RWPE2 (cell line): ENCODE results near the gene MYO18B.

Experiments
- ATAC-seq: fragments of 200-7000 bp; cut with Tn5 transposase; 3 replicates; pipeline ENCODE4 v1.9.1; 2021; ENCODE audit warnings: low read depth
- DNase-seq: peaks from one replicate; pipeline ENCODE4 v3.0.0-alpha.2; 2020; ENCODE audit warnings: low spot score
- H3K27ac ChIP-seq: fragments of 450-650 bp; 2 replicates; pipeline ENCODE4 v1.5.1; 2017; ENCODE audit warnings: mild to moderate bottlenecking; ENCODE audit not compliant: poor library complexity, severe bottlenecking
- H3K27me3 ChIP-seq: fragments of 250-450 bp; sonication (Bioruptor Pico); 2 replicates; pipeline ENCODE4 v1.5.1; 2021; ENCODE audit warnings: mild to moderate bottlenecking, moderate library complexity; ENCODE audit not compliant: insufficient read depth, poor library complexity, severe bottlenecking
- H3K36me3 ChIP-seq: fragments of 250-450 bp; sonication (Bioruptor Pico); 2 replicates; pipeline ENCODE4 v1.5.1; 2020; ENCODE audit warnings: low read depth, mild to moderate bottlenecking, moderate library complexity
- H3K4me1 ChIP-seq: fragments of 250-450 bp; sonication (Bioruptor Pico); 2 replicates; pipeline ENCODE4 v1.5.1; 2021; ENCODE audit warnings: mild to moderate bottlenecking, moderate library complexity; ENCODE audit not compliant: insufficient read depth, poor library complexity, severe bottlenecking
- H3K4me3 ChIP-seq: fragments of 250-450 bp; sonication (Bioruptor Pico); 2 replicates; pipeline ENCODE4 v1.5.1; 2021; ENCODE audit warnings: mild to moderate bottlenecking, moderate library complexity; ENCODE audit not compliant: severe bottlenecking
- H3K9me3 ChIP-seq: fragments of 250-450 bp; sonication (Bioruptor Pico); 2 replicates; pipeline ENCODE4 v1.5.1; 2021; ENCODE audit warnings: mild to moderate bottlenecking, moderate library complexity; ENCODE audit not compliant: severe bottlenecking
- TF ChIP-seq, protein P1 (sequence below): fragments of 450-650 bp; IDR thresholded peaks from one replicate; pipeline ENCODE4 v1.5.1; 2017; ENCODE audit warnings: mild to moderate bottlenecking, moderate library complexity; ENCODE audit not compliant: poor library complexity, severe bottlenecking

Gene MYO18B

DNA sequence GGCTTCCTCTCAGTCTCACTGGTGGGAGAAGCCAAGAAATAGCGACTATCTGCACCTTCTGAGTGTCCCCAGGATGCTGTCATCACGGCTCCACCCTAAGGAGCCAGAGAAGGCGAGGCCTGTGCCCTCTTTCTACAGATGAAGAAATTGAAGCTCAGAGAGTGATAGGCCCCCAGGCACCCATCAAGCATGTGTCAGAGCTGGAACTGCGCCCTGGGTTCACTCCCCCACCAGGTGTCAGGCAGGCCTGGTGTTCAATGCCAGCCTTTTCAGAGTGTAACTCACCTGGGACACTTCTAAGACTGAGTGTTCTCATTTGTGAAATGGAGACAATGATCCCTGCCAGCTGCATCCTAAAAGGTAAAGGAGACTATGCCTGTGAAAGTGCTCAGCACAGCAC, 299.9 kb downstream of the MYO18B start:
- DNase-seq, result no peak
- H3K36me3 ChIP-seq, result no peaks in the 10 kb centered on the region
- H3K27me3 ChIP-seq, result peaks cover 6% of the 10 kb centered on the region
- H3K4me3 ChIP-seq, result no peak overlapping the region
- H3K27ac ChIP-seq, result no peak overlapping the region
- no peaks in the 10 kb centered on the region for H3K9me3 ChIP-seq
- H3K4me1 ChIP-seq, result no peaks in the 10 kb centered on the region
- ATAC-seq, result no peak
- TF ChIP-seq, protein P1, sequence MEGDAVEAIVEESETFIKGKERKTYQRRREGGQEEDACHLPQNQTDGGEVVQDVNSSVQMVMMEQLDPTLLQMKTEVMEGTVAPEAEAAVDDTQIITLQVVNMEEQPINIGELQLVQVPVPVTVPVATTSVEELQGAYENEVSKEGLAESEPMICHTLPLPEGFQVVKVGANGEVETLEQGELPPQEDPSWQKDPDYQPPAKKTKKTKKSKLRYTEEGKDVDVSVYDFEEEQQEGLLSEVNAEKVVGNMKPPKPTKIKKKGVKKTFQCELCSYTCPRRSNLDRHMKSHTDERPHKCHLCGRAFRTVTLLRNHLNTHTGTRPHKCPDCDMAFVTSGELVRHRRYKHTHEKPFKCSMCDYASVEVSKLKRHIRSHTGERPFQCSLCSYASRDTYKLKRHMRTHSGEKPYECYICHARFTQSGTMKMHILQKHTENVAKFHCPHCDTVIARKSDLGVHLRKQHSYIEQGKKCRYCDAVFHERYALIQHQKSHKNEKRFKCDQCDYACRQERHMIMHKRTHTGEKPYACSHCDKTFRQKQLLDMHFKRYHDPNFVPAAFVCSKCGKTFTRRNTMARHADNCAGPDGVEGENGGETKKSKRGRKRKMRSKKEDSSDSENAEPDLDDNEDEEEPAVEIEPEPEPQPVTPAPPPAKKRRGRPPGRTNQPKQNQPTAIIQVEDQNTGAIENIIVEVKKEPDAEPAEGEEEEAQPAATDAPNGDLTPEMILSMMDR, result no peak

DNA sequence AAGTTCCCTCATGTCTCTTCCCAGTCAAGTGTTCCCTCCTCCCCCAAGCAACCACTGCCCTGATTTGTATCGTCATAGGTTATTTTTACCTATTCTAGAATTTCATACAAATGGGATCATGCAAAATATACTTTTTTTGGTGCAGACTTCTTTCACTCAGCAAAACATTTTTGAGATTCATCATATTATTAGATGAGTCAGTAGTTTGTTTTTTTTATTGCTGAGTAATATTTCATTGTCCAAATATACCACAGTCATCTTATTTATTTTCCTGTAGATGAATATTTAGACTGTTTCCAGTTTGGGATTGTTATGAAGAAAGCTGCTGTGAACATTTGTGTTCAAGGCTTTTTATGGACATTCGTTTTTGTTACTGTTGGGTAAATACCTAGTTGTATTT, 301.0 kb downstream of the MYO18B start:
- Histone ChIP-seq H3K27ac (no peak overlapping the region), H3K9me3 (no peaks in the 10 kb centered on the region), H3K27me3 (peaks cover 6% of the 10 kb centered on the region), H3K4me3 (no peak overlapping the region), H3K4me1 (no peaks in the 10 kb centered on the region), H3K36me3 (no peaks in the 10 kb centered on the region)
- ATAC-seq (no peak), DNase-seq (no peak)
- TF ChIP-seq, protein P1, result no peak

DNA sequence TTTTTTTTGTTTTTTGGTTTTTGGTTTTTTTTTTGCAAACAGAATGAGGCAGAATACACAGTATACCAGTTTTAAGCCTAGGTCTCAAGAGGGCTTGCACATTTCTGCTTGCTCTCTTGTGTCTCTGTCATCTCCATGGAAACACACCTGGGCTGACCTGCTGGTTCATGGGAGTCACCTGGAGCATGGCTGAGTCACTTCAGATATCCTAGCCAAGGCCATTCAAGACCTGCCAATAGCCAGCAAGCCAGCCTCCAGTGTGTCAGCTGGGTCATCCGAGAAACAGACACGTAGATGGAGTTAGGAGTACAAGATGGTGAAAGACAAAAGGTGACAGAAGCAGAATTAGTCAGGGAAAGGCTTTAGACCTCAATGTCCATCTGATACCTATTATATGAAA, 303.1 kb downstream of the MYO18B start:
- H3K4me1 ChIP-seq, result no peaks in the 10 kb centered on the region
- no peak overlapping the region for H3K4me3 ChIP-seq
- ATAC-seq (no peak), DNase-seq (no peak)
- no peaks in the 10 kb centered on the region for H3K9me3 ChIP-seq
- H3K36me3 ChIP-seq, result no peaks in the 10 kb centered on the region
- no peak overlapping the region for H3K27ac ChIP-seq
- TF ChIP-seq, protein P1, result no peak
- H3K27me3 ChIP-seq, result peaks cover 6% of the 10 kb centered on the region

DNA sequence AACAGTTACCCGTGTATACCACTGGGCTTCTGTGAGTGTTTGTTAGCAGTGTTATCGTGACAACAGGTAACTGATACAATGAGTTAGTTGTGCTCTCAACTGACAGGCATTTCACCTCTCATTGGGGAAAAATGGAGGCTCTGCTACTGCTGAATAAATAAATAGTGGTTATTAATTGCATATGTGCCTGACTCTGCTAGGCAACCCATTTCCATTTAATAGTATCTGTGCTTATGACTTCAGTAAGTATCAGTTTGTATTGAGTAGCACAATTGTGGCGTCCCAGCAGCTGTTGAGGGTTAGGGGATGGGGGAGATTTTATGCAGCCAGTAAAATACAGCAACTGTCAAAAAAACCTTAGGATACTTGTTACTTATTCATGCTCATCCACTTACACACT, 303.9 kb downstream of the MYO18B start:
- TF ChIP-seq, protein P1, result no peak
- no peak overlapping the region for H3K4me3 ChIP-seq
- ATAC-seq (no peak), DNase-seq (no peak)
- H3K27ac ChIP-seq, result no peak overlapping the region
- H3K4me1 ChIP-seq, result no peaks in the 10 kb centered on the region
- peaks cover 6% of the 10 kb centered on the region for H3K27me3 ChIP-seq
- no peaks in the 10 kb centered on the region for H3K36me3 ChIP-seq
- H3K9me3 ChIP-seq, result no peaks in the 10 kb centered on the region

DNA sequence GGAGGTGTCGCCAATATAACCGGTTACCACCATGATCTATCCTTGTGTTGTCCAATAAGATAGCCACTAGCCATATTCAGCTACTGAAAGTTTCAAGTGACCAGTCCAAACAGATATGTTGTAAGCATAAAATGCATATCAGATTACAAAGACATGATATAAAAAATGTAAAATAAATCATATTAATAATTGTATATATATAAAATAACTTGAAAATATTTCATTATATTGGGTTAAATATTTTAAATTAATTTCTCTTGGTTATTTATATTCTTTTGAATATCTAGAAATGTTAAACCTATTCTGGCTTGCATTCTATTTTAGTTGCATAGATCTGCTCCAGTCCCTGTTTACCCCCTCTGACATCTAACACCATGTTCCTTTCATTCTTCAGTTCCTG, 305.5 kb downstream of the MYO18B start:
- H3K36me3 ChIP-seq, result no peaks in the 10 kb centered on the region
- H3K4me1 ChIP-seq, result no peaks in the 10 kb centered on the region
- H3K9me3 ChIP-seq, result no peaks in the 10 kb centered on the region
- no peak overlapping the region for H3K4me3 ChIP-seq
- DNase-seq, result no peak
- no peak for ATAC-seq
- TF ChIP-seq, protein P1, result no peak
- H3K27ac ChIP-seq, result no peak overlapping the region
- H3K27me3 ChIP-seq, result peaks cover 12% of the 10 kb centered on the region
